Endothelial cell of umbilical vein (primary cell): ENCODE data around the gene ALDH3B2. TPM values are rescaled to one million over a fixed set of nuclear protein-coding genes. Genes with fewer than 3 reads are reported as not detected.

Source experiments
- BruUV-seq: library from RNA; stranded (reverse); fragments of 400-500 nt; replicated peaks from 2 replicates; lab custom pipeline; 2021; lab: Mats Ljungman, UMichigan
- CTCF ChIA-PET: fragments of 300-600, 350-600 bp; sonication (Branson Sonifier 250); formaldehyde crosslinking; loops from one replicate; lab custom pipeline; 2021; ENCODE audit warnings: antibody characterized with exemption, inconsistent platforms; lab: Charles Lee
- POLR2A ChIA-PET: fragments of 300-600, 350-600 bp; sonication (Branson Sonifier 250); formaldehyde crosslinking; loops from one replicate; lab custom pipeline; 2021; ENCODE audit warnings: antibody characterized with exemption, inconsistent platforms; lab: Charles Lee
- DNase-seq: peaks from one replicate; pipeline ENCODE4 v3.0.0-alpha.2; 2011; ENCODE audit warnings: low read depth, low spot score
- FAIRE-seq: peaks from 2 replicates; lab custom pipeline; 2011; peaks lifted over from hg19 to GRCh38; lab: Jason Lieb, UNC
- H2AFZ ChIP-seq: 2 replicates; pipeline ENCODE4 v1.6.0; 2012; ENCODE audit warnings: low read depth, low read length, control low read depth, inconsistent platforms
- H3K27ac ChIP-seq: 2 replicates; pipeline ENCODE4 v1.5.1; 2011; ENCODE audit warnings: low read depth, mild to moderate bottlenecking, control low read depth, low read length, moderate library complexity; ENCODE audit not compliant: insufficient read depth
- H3K27me3 ChIP-seq, 2 experiments: 2 replicates each; pipeline versions ENCODE4 v1.6.0 to v1.6.1; 2011; ENCODE audit warnings: low read length in 2 of 2, mixed read lengths in 1 of 2; ENCODE audit not compliant: control insufficient read depth in 2 of 2, insufficient read depth in 2 of 2
- H3K36me3 ChIP-seq, 2 experiments: 2 replicates in 1 of 2; 3 replicates in 1 of 2; pipeline ENCODE4 v1.5.1; 2011; ENCODE audit warnings: low read length in 2 of 2, mild to moderate bottlenecking in 1 of 2, moderate library complexity in 1 of 2; ENCODE audit not compliant: control insufficient read depth in 2 of 2, insufficient read depth in 2 of 2; ENCODE audit errors: extremely low read depth in 1 of 2
- H3K4me1 ChIP-seq: 3 replicates; pipeline ENCODE4 v1.5.1; 2011; ENCODE audit warnings: mild to moderate bottlenecking, low read length; ENCODE audit not compliant: control insufficient read depth, insufficient read depth; ENCODE audit errors: extremely low read depth
- H3K4me2 ChIP-seq: 2 replicates; pipeline ENCODE4 v1.6.1; 2011; ENCODE audit warnings: low read length, control low read depth, mixed read lengths; ENCODE audit not compliant: insufficient read depth
- H3K4me3 ChIP-seq, 3 experiments: fragments of 200-600 bp in 1 of 3; sonication (generic), shearing (Covaris generic) in 1 of 3; replicated peaks in 1 of 3; 2 replicates each; pipeline ENCODE4 v1.5.1; 2011 to 2016; ENCODE audit warnings: control low read depth in 3 of 3, low read length in 3 of 3, mild to moderate bottlenecking in 2 of 3, inconsistent platforms in 1 of 3, low read depth in 1 of 3, moderate library complexity in 1 of 3; ENCODE audit not compliant: insufficient read depth in 1 of 3
- H3K79me2 ChIP-seq: 2 replicates; pipeline ENCODE4 v1.6.0; 2012; ENCODE audit warnings: low read length, inconsistent platforms; ENCODE audit not compliant: control insufficient read depth, insufficient read depth
- H3K9ac ChIP-seq: replicated peaks from 2 replicates; pipeline ENCODE3; 2011; ENCODE audit warnings: low read length, control low read depth; ENCODE audit not compliant: insufficient read depth; ENCODE audit errors: extremely low read depth
- H3K9me1 ChIP-seq: replicated peaks from 3 replicates; pipeline ENCODE4 v1.6.0; 2011; ENCODE audit warnings: mild to moderate bottlenecking, low read length; ENCODE audit not compliant: control insufficient read depth, insufficient read depth; ENCODE audit errors: extremely low read depth
- H3K9me3 ChIP-seq: replicated peaks from 2 replicates; pipeline ENCODE4 v1.5.1; 2012; ENCODE audit warnings: low read length, inconsistent platforms; ENCODE audit not compliant: control insufficient read depth, insufficient read depth
- H4K20me1 ChIP-seq: replicated peaks from 2 replicates; pipeline ENCODE3; 2011; ENCODE audit warnings: mild to moderate bottlenecking, low read length; ENCODE audit not compliant: control insufficient read depth, insufficient read depth; ENCODE audit errors: extremely low read depth
- EZH2 ChIP-seq: IDR thresholded peaks from 2 replicates; pipeline ENCODE4 v1.6.1; 2012; ENCODE audit warnings: borderline replicate concordance, low read depth, mild to moderate bottlenecking, moderate library complexity, low read length, inconsistent platforms; ENCODE audit not compliant: severe bottlenecking
- FOS ChIP-seq: IDR thresholded peaks from 2 replicates; pipeline ENCODE4 v1.6.1; 2011; ENCODE audit warnings: mild to moderate bottlenecking, low read length, moderate library complexity, borderline replicate concordance; ENCODE audit not compliant: insufficient read depth
- GATA2 ChIP-seq: IDR thresholded peaks from 2 replicates; pipeline ENCODE4 v1.7.0; 2011; ENCODE audit warnings: low read depth, mild to moderate bottlenecking, moderate library complexity, mixed read lengths, low read length; ENCODE audit not compliant: insufficient read length, insufficient read depth
- JUN ChIP-seq: IDR thresholded peaks from 2 replicates; pipeline ENCODE4 v1.6.1; 2011; ENCODE audit warnings: borderline replicate concordance, low read depth; ENCODE audit not compliant: insufficient read length, insufficient read depth
- MYC ChIP-seq: IDR thresholded peaks from one replicate; pipeline ENCODE4 v1.6.1; 2011; ENCODE audit warnings: mild to moderate bottlenecking, low read depth, low read length
- POLR2A ChIP-seq: IDR thresholded peaks from 2 replicates; pipeline ENCODE4 v1.6.1; 2012; ENCODE audit warnings: low read depth, mild to moderate bottlenecking, control low read depth, low read length
- POLR2AphosphoS5 ChIP-seq: IDR thresholded peaks from 2 replicates; pipeline ENCODE4 v1.6.1; 2012; ENCODE audit warnings: low read depth, mild to moderate bottlenecking, control low read depth, low read length, moderate library complexity; ENCODE audit not compliant: insufficient read depth
- dilution Hi-C: fragments of 300-500 bp; cut with MboI; formaldehyde crosslinking; loops from one replicate; pipeline ENCODE4 v1.15.0; 2019; ENCODE audit warnings: low sequenced_read_pairs; ENCODE audit not compliant: extremely low pct_ligation_motif_present
- intact Hi-C: fragments of 100-400 bp; cut with micrococcal nuclease; formaldehyde crosslinking; loops from one replicate; pipeline ENCODE4 v1.10.0; 2022
- polyA plus RNA-seq, 4 experiments: library from polyadenylated mRNA; depleted of rRNA in 3 of 4; stranded (reverse) in 3 of 4; unstranded in 1 of 4; fragments of >200 nt; gene quantifications; 2 replicates each; pipeline versions ENCODE4 v1.2.1 to v1.2.3, GENCODE V29; 2011 to 2012; ENCODE audit warnings: missing spikeins in 1 of 4
- total RNA-seq: library from RNA; stranded (reverse); gene quantifications from 2 replicates; pipeline ENCODE4 v1.2.3, GENCODE V29; 2021
- TF ChIP-seq, protein P1 (sequence below): IDR thresholded peaks from 2 replicates; pipeline ENCODE4 v1.6.1; 2011; ENCODE audit not compliant: insufficient read depth, insufficient read length
- TF ChIP-seq, protein P2 (sequence below), 2 donors: IDR thresholded peaks; 1 replicate in 1 of 2; 2 replicates in 1 of 2; pipeline ENCODE4 v1.5.1; 2011; ENCODE audit warnings: low read length in 2 of 2, mild to moderate bottlenecking in 2 of 2, moderate library complexity in 2 of 2, control low read depth in 1 of 2, inconsistent platforms in 1 of 2, low read depth in 1 of 2; ENCODE audit not compliant: insufficient read depth in 1 of 2; ENCODE audit errors: extremely low read depth in 1 of 2

The ALDH3B2 gene
- total and polyA plus RNA-seq, 2 donors (not counting 3 experiments of a cell fraction or from before 2014, with no cell fraction given): not detected

DNA sequence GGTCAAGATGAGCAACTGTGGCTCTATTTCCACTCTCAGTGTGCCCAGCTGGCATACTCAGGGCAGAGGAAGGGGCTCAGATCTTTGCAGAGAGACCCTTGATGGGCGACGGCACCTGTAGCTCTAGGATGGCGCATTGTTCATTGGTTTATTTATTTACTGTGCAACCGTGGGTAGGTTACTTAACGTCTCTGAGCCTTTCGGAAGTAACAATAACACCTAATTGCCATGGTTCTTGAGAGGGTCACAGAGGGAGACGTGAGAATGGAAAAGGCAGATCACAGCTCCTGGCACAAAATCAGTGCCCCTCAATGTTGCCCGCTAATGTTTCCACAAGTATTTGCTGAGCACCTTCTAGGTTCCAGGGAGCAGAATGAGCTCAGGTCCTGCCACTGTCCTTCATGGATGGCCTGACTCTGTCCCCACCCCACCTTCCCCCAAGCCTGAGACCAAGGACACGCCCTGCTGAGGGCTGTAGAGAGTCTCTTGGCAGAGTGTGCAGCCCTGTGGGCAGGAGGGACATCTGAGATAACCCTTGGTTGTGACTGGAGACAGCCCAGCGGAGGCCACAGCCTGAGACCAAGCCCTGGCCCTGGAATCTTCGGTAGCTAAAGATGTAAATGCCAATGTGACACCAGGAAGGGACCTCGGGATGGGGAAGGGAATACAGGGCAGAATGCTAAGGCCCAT, 780 bp upstream of the ALDH3B2 start:
- no peak overlapping the region for H2AFZ ChIP-seq
- no peaks in the 10 kb centered on the region for H3K4me1 ChIP-seq
- dilution Hi-C loops (no loop called here), intact Hi-C loops (no loop called here)
- H4K20me1 ChIP-seq: no peaks in the 10 kb centered on the region
- no peaks in the 10 kb centered on the region for H3K9me3 ChIP-seq
- DNase-seq (no peak), FAIRE-seq (no peak)
- ChIA-PET CTCF (interaction anchor here (0.8 kb wide), 1 partner anchor 36 kb away, joined by 3 read pairs; no protein-coding TSS in a partner anchor), POLR2A (no interaction called here)
- peaks cover 0 to 3% of the 10 kb centered on the region in 2 experiments for H3K27me3 ChIP-seq
- TF ChIP-seq MYC (no peak), GATA2 (no peak), POLR2A (no peak), POLR2AphosphoS5 (no peak), JUN (no peak), FOS (no peak), EZH2 (no peak)
- TF ChIP-seq, protein P1, sequence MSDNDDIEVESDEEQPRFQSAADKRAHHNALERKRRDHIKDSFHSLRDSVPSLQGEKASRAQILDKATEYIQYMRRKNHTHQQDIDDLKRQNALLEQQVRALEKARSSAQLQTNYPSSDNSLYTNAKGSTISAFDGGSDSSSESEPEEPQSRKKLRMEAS: no peak
- TF ChIP-seq, protein P2, sequence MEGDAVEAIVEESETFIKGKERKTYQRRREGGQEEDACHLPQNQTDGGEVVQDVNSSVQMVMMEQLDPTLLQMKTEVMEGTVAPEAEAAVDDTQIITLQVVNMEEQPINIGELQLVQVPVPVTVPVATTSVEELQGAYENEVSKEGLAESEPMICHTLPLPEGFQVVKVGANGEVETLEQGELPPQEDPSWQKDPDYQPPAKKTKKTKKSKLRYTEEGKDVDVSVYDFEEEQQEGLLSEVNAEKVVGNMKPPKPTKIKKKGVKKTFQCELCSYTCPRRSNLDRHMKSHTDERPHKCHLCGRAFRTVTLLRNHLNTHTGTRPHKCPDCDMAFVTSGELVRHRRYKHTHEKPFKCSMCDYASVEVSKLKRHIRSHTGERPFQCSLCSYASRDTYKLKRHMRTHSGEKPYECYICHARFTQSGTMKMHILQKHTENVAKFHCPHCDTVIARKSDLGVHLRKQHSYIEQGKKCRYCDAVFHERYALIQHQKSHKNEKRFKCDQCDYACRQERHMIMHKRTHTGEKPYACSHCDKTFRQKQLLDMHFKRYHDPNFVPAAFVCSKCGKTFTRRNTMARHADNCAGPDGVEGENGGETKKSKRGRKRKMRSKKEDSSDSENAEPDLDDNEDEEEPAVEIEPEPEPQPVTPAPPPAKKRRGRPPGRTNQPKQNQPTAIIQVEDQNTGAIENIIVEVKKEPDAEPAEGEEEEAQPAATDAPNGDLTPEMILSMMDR (IDR thresholded peaks at IDR 0.05; ENCODE audit: extremely low read depth in 1 of 2, insufficient read depth in 1 of 2, low read depth in 1 of 2, low read length in 2 of 2): no peak
- H3K4me2 ChIP-seq: no peak overlapping the region
- no TSS peak for BruUV-seq
- H3K4me3 ChIP-seq: no peak overlapping the region
- no peak overlapping the region for H3K27ac ChIP-seq
- H3K79me2 ChIP-seq: no peaks in the 10 kb centered on the region
- H3K9me1 ChIP-seq: no peaks in the 10 kb centered on the region
- H3K9ac ChIP-seq: no peak overlapping the region
- H3K36me3 ChIP-seq: no peaks in the 10 kb centered on the region
